Adrenal gland (tissue), 5 donors: ENCODE measurements around the gene CYP27B1.

Source experiments
- CTCF ChIP-seq, 6 experiments: fragments of 450-650 bp in 4 of 6; fragments of 200-600 bp in 2 of 6; sonication (generic) in 1 of 6; IDR thresholded peaks; 1 replicate in 5 of 6; 2 replicates in 1 of 6; pipeline versions ENCODE4 v1.5.1 to v1.8.0; 2016 to 2021; ENCODE audit warnings: antibody characterized with exemption in 6 of 6, mild to moderate bottlenecking in 2 of 6, moderate library complexity in 1 of 6
- POLR2A ChIP-seq, 2 donors: fragments of 450-650 bp; IDR thresholded peaks; one replicate each; pipeline ENCODE4 v1.6.1; 2017; ENCODE audit warnings: antibody characterized with exemption in 2 of 2, mild to moderate bottlenecking in 2 of 2, moderate library complexity in 1 of 2
- donor health status: DM: no; HTN: no; CAD: no.

- TF ChIP-seq CTCF (IDR thresholded peaks at IDR 0.05) (no peak), POLR2A (IDR thresholded peaks at IDR 0.05) (no peak)
These were observed 8.2 kb upstream of the CYP27B1 start for GRCh38 chr12:57775044-57775443.
